Measurements from ENCODE around the gene SLCO3A1. TPM values are rescaled to one million over a fixed set of nuclear protein-coding genes. Genes with fewer than 3 reads are reported as not detected.

The SLCO3A1 gene
- total RNA-seq, 2 experiments from 2014 or later = 8.5 to 40.0 TPM

DNA sequence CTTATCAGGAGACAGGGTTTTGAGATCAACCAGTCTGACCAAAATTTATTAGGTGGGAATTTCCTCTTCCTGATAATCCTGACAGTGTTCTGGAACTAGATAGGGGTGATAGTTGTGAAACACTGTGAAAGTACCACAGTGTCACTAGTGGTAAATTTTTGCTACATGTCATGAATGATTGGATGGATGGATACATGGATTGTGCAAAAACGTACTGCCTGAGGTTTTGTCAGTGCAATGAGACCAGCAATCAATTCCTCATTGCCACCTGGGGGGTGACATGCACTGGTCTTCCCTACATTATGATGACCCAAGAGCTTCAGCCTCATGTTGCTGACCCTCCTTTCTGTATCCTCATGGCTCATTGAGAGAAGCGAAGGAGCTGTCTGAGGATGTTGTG, 123.5 kb downstream of the SLCO3A1 start:
- Histone ChIP-seq H2AFZ (ENCODE audit: low read length) (no peak overlapping the region), H3K4me3 (ENCODE audit: low read depth, low read length, poor library complexity, severe bottlenecking) (no peak overlapping the region), H3K4me1 (ENCODE audit: insufficient read depth, low read length, poor library complexity, severe bottlenecking) (peaks cover 8% of the 10 kb centered on the region), H3K27ac (ENCODE audit: low read depth, low read length, poor library complexity, severe bottlenecking) (no peak overlapping the region), H3K79me2 (ENCODE audit: insufficient read depth, low read depth, low read length) (peaks cover 3% of the 10 kb centered on the region; the same call in 1 of the 2 replicates), H3K9me3 (ENCODE audit: low read length) (no peaks in the 10 kb centered on the region), H3K36me3 (ENCODE audit: insufficient read depth, low read length) (no peaks in the 10 kb centered on the region), H3K4me2 (ENCODE audit: low read length) (no peak overlapping the region), H4K20me1 (ENCODE audit: insufficient read depth, low read length) (peaks cover 20% of the 10 kb centered on the region; the same call in 1 of the 2 replicates), H3K9me2 (ENCODE audit: insufficient read depth, low read length) (no peaks in the 10 kb centered on the region)
- POLR2A ChIA-PET = interaction anchor here (1.1 kb wide), 1 partner anchor 13 kb away, joined by 3 read pairs; no protein-coding TSS in a partner anchor
- intact Hi-C loops (cut with micrococcal nuclease; ENCODE audit: unreplicated experiment) = loop anchor here (10.0 kb wide), 1 partner anchor 122 kb away; the partner anchor contains the start of gene SLCO3A1
- no peak for DNase-seq (ENCODE audit: low spot score)
- no peak for TF ChIP-seq EZH2phosphoT487 (IDR thresholded peaks at IDR 0.05; ENCODE audit: borderline replicate concordance, low read depth, low read length)
- TF ChIP-seq, protein P1, sequence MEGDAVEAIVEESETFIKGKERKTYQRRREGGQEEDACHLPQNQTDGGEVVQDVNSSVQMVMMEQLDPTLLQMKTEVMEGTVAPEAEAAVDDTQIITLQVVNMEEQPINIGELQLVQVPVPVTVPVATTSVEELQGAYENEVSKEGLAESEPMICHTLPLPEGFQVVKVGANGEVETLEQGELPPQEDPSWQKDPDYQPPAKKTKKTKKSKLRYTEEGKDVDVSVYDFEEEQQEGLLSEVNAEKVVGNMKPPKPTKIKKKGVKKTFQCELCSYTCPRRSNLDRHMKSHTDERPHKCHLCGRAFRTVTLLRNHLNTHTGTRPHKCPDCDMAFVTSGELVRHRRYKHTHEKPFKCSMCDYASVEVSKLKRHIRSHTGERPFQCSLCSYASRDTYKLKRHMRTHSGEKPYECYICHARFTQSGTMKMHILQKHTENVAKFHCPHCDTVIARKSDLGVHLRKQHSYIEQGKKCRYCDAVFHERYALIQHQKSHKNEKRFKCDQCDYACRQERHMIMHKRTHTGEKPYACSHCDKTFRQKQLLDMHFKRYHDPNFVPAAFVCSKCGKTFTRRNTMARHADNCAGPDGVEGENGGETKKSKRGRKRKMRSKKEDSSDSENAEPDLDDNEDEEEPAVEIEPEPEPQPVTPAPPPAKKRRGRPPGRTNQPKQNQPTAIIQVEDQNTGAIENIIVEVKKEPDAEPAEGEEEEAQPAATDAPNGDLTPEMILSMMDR (conservative IDR thresholded peaks at IDR 0.05; ENCODE audit: low read length) = no peak
- no TSS peak for BruUV-seq (replicated peaks)
- CTCF ChIA-PET (ENCODE audit: unreplicated experiment) = interaction anchor here (0.6 kb wide), 1 partner anchor 42 kb away, joined by 3 read pairs; no protein-coding TSS in a partner anchor

DNA sequence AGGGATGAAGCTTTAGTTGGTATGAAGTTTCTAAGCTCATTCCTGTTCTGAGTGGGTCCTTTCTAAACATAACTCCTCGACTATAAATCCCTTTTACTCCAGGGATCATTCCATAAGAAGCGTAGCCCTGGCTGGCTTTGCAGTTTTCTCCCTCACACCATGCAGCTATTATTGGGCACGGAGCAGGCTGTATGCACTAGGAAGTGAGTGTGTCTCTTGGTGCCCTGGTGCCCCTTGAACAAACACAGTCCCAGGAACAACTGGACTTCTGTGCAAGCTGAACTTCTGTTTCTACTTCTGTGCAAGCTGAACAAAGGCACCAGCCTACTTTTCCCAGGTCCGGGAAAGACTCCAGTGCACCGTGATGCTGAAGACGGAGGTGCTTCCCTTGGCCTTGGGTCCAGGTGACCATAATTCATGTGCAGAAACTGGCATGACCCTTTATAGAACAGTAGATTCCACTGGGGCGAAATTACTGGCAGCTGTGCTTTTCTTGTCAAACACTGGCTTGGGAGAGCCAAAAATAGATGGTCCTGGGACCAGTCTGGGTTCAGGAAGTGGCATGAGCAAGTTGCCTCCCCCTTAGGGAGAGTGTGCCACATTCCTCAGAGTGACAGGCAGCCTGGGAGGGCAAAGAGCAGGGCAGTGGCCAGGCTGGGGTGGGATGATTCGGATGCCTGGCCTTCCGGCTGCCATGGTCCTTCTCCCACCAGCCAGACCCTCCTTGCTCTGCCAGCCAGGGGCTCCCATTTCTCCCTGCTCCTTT, 127.2 kb downstream of the SLCO3A1 start:
- intact Hi-C loops (cut with micrococcal nuclease; ENCODE audit: unreplicated experiment) = no loop called here
- Histone ChIP-seq H3K27ac (ENCODE audit: low read depth, low read length, poor library complexity, severe bottlenecking) (no peak overlapping the region), H3K4me2 (ENCODE audit: low read length) (no peak overlapping the region), H2AFZ (ENCODE audit: low read length) (no peak overlapping the region), H3K79me2 (ENCODE audit: insufficient read depth, low read depth, low read length) (peaks cover 3% of the 10 kb centered on the region; the same call in 1 of the 2 replicates), H3K36me3 (ENCODE audit: insufficient read depth, low read length) (no peaks in the 10 kb centered on the region), H3K4me1 (ENCODE audit: insufficient read depth, low read length, poor library complexity, severe bottlenecking) (peaks cover 3% of the 10 kb centered on the region), H3K4me3 (ENCODE audit: low read depth, low read length, poor library complexity, severe bottlenecking) (no peak overlapping the region), H3K9me2 (ENCODE audit: insufficient read depth, low read length) (no peaks in the 10 kb centered on the region), H4K20me1 (ENCODE audit: insufficient read depth, low read length) (peaks cover 20% of the 10 kb centered on the region; the same call in 1 of the 2 replicates), H3K9me3 (ENCODE audit: low read length) (no peaks in the 10 kb centered on the region)
- CTCF ChIA-PET (ENCODE audit: unreplicated experiment) = interaction anchor here (0.5 kb wide), 1 partner anchor 24 kb away, joined by 3 read pairs; no protein-coding TSS in a partner anchor
- TF ChIP-seq, protein P1 (conservative IDR thresholded peaks at IDR 0.05; ENCODE audit: low read length) = no peak
- TF ChIP-seq EZH2phosphoT487 (IDR thresholded peaks at IDR 0.05; ENCODE audit: borderline replicate concordance, low read depth, low read length) = no peak
- no TSS peak for BruUV-seq (replicated peaks)
- POLR2A ChIA-PET = interaction anchor here (1.1 to 1.2 kb wide), 2 partner anchors 14 to 17 kb away, joined by 3 to 5 read pairs; no protein-coding TSS in a partner anchor
- DNase-seq (ENCODE audit: low spot score) = no peak
